GM18909 (cell line): ENCODE measurements around the gene GNAL.

Experiments
- ATAC-seq: cut with Tn5 transposase; IDR thresholded peaks from one replicate; pipeline ENCODE4 v1.9.1; 2021; ENCODE audit warnings: mild to moderate bottlenecking; ENCODE audit not compliant: unreplicated experiment, poor library complexity

GNAL gene

DNA sequence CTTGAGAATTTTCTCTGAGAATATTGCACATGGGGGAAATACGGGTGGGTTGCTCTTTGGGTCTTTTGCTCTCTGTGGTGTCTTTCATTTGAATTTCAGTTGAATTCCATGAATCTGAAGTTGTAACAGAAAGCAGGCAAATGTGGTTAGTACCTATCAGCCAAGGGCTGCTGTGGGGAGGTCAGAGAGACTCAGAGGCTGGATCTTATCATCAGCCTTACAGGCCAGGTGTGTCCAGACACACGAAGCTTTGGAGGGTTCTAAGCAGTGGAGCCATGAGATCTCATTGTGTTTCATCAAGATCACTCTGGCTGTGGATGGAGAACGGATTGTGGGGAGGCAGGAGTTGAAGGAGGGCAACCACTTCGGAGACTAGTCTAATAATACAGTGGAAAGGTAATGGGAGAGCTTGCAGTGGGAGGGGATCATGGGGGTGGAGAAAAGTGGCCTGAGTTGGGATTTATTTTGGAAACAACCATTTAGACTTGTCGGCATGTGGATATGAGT is 68.1 kb downstream of the GNAL start:
- ATAC-seq = no peak

DNA sequence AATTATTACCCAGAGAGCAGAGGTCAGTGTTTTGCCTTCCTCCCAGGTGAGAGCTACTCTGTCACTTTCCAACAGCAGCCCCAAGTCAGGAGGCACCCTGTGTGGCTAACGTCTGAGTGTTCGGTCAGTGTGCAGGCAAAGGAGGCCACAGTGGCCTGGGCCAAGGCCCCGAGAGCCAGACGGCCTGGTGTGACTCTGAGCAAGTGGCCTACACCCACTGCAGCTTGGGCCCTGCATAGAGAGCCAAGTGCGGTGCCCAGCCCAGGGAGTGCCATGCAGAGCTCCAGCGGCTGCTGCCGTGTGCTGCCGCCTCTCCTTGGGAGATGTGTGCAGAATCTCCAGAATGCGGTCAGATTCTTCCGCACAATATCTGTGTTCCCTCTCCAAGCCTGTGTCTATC is 70.4 kb downstream of the GNAL start:
- ATAC-seq = no peak

DNA sequence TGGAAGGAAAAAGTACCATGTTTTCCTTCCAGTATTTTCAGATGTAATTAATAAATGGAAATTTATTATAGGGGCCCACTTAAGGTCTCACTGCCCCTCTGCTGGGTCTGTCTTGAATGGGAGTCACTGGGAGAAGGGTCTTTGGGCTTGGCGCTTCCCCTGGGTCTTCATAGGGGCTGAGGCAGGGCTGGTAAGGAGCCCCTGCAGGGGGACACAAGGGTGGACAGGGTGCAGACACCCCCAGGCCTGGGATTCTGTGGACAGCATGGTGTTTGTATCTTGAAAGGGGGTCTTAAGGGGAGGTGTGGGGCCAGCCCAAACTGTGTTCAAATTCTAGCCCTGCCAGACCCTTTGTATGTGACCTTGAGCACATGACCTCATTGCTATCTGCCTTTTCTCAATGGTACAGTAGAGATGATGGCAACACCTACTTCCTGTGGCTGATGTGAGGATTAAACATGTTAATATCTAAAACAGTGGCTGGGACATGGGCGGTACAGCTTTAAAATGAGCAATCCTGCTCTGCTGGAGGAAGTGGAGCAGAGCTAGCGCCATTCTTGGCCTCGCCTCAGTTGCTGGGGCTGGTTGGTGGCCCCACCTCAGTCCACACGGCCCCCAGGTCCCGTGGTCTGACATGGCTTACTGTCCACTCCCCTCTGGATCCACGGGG is 71.6 kb downstream of the GNAL start:
- ATAC-seq = no peak

DNA sequence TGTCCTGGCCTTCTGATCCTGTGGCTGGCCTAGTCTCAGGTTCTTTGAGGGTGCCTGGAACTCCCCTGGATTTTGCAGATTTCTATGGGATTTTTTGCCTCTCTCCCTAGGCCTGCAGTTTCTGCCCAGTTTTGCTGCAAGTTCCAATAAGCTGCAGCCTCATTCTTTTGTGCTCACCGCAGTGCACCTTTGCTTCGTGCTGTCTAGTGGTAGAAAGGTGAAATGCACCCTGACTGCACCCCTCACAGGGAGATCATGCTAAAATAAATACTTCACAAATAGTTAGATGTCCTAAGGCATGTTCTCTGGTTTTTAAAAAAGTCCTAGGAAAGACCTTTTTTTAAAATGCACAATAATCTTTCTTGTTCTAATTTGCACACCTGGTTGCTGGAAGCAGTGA is 72.5 kb downstream of the GNAL start:
- ATAC-seq = no peak

DNA sequence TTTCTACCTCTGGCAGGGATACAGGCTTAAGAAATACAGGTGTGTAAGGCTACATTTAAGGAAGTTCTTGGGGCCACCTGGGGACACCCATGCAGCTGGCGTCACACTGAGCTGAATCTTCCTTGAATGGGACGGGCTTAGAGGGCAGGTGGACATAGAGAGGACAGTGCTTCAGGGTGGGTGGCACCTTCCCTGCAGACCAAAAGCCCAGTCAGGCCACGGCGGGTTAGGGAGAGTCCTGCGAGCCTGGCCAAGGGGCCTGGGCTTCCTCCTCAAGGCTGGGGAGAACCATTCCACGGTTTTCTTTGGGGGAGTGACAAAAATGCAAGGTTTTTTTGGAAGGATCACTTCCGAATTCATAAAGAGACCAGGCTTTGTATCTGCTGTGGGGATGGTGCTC is 73.4 kb downstream of the GNAL start:
- no peak for ATAC-seq

DNA sequence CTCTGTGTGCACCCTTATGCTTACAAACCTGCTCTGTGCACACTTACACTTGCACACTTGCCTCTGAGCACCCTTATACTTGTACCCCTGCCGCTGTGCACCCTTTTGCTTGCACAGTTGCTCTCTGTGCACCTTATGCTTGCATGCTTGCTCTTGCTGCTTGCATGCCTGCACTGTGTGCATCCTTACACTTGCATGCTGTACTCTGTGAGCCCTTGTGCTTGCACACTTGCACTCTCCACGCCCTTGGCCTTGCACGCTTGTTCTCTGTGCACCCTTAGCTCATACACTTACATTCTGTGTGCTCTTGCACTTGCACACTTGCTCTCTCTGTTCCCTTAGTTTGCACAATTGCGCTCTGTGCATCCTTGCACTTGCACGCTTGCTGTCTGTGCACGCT is 78.3 kb downstream of the GNAL start:
- no peak for ATAC-seq

DNA sequence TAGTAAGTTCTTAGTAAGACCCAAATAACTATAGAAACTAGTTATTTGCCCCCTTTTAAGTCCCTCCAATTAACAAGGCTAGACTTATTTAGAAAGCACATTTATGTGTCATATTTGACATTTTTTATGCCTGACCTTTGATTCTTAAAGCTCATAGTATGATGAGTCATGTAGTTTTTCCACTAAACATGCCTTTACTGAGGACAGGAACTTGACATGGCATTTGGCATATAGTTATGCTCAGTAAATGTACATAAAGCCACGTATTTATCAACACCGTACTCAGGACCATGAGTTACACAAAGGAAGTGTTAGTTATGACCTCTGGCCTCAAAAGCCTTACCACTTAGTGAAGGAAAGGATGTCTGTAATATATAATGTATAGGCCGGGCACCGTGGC is 78.9 kb downstream of the GNAL start:
- no peak for ATAC-seq

DNA sequence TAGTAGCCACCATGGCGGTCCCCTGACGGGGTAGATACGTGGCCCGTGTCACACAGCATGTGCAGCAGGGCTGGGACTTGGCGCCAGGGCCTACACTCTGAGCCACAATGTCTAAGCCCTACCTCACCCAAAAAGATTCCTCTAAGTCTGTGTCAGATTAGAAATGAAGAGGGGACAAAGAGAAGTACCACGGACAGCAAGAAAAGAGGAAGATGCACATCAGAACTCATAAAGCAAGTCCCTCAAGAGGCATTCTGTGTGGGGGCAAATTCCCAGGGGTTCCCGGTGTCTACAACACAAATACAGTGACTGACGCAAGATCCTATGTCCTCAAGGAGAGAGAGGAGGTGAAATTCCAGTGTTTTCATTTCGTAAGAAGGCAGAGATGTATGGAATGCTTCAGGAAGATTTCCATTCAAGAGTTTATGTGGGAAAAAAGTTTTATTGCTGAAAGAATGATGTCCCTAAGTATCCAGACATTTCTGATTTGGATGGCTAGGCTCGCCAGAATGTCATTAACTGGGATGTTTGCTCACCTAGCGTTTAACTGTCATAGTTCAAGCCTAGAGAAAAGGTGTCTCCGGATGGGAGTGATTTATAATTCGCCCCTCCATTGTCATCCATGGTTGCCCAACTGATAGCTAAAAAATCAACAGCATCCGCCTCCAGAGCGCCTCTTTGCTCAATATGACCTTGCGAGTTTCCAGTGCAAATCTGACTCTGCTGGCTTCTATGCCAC is 86.5 kb downstream of the GNAL start:
- no peak for ATAC-seq

DNA sequence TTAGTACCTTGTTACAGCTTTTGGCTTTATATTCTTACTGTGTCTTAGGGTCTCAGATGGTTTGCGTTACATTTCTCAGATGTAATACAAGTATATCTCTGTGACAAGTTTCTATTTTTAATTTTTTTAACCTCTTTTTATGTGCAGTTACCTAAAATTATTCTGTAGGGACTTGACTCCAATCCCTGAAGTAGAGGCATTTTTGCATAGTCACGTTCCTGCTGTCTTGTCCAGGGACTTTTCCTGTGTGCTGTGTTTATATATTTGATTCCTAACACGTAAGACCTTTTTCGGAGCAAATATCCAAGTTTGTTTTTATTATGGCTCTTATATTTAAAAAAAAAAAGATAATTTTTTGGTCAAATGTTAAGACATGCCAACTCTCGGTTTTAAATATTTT is 91.0 kb downstream of the GNAL start:
- no peak for ATAC-seq

DNA sequence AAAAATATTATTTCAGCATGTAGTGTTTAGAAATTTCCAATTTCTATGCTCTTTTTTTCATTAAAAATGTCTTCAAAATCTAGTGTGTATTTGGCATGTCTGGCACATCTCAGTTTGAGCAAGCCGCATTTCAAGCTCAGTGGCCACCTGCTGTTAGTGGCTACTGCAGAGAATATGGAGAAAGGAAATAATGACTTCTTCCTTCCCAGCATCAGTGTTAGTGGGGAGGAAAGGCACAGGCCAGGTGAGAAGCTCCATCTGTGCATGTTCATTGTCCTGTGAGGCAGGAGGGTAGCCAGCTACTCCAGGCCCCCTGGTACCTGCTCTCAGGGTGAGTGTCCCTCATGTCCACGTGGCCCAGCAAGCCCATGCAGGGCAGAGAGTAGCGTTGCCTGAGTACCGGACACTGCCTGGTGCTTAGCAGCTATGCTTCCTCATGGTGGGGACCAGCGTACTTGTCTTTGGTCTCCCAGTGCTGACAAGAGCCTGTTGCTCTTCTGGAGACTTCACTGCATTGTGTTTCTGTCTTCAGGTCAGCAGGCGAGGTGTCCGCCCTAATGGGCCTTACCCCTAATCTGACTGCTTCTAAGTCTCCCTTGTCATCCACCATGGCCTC is 94.8 kb downstream of the GNAL start:
- no peak for ATAC-seq

DNA sequence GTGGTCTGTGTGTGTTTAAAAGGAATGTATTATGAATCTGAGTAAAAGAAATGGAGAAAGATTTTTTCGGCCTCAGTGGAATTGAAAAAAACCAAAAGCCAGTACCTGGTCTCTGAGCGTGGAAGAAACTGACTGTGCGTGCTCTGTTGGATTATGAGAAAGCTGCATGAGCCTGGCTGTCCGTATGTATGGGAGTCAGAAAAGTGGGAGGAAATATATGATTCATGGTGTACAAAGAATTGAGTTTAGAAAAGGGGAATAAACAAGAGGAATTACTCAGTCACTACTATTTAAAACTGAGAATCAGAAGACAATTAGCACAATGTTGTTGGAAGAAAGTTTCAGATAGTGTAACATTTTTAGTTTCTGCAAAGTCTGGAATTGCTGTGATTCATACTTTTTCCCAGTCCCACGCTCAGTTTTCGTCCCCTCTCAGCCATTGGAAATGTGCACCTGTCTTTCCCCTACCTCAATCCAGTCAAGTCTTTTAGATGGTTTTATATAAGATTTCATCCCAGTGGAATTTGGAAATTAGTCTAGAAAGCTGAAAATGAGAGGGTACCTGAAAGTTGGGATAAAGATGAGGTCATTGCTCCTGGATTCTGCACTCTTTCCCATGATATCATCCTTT is 95.7 kb downstream of the GNAL start:
- ATAC-seq = no peak

DNA sequence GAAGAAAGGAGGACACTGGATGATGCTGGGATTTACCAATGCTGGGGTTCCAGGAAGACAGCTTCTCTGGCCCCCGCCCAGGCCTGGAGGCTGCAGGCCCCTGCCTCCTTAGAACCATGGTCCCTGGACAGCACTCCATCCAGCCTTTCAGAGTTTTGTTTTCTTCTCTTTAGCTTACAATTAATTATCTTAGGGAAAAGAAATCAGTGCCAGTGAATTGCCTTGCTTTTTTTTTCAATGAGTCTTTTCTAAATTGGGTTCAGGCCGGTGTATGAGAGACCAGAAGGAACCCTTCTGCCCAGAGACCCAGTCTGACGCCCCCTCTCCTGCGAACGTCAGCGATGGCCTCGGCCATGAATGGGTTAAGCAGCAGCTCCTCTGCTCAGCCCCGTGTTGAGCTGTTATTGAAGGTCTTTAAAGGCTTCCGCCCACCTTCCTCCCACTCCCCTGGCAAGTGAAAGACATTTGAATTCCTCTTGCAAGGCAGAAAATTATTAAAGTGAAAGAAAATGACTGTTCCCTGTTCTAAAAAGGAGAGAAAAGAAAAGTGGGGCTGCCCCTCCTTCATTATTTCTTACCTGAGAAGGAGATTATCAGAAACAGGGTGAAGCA is 96.5 kb downstream of the GNAL start:
- no peak for ATAC-seq

DNA sequence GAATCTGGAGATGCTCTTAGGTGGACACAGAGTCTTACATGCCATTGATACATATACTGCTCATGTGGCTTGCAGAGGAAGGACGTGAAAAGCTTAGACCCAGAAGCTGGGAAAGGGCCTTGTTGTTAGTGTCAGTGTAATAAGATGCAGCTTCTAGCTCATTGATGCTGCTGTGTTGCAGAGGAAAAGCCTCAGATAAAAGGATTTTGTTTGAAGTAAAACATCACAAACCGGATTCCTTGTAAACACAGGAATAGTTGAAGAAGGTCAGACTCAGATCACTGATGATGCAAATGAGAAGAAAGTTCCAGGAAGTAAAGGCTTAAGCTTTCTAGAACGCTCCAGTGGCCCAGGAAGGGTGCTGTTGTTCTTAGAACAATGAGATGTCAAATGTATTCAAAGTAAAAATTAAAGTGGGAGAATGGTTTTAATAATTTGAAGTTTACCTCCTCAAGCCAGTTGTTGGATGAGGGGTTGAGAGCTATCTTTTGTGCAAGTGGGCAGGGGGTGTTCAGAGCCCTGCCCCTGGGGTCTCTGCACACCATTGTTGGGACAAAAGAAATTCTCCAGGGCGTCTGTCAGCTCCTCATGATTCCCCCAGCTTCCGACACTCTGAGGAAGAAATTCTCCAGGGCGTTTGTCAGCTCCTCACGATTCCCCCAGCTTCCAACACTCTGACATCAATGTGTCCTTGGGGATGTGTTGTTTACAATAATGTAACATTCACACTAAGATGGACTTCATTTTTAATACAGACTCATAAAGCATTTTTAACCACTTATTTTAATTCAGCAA is 100.8 kb downstream of the GNAL start:
- ATAC-seq = no peak

DNA sequence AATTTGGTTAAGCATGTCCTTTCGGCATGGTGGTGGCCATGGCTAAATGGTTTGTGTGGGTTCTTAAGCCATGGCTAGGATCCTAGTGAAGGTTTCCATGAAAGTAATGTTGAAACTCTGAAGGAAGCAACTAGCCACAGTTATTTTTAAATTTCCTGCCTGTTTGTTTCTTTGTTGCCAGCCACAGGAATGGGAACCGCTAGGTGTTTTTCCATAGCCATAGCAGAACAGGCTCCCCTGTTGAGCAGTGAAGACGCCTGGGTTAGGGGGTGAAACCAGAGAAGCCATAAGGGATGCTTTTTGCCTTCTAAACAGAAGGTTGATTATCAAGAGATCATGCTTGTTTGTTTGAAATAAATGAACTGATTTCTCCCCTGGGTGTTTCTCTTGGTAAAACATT is 102.1 kb downstream of the GNAL start:
- no peak for ATAC-seq

DNA sequence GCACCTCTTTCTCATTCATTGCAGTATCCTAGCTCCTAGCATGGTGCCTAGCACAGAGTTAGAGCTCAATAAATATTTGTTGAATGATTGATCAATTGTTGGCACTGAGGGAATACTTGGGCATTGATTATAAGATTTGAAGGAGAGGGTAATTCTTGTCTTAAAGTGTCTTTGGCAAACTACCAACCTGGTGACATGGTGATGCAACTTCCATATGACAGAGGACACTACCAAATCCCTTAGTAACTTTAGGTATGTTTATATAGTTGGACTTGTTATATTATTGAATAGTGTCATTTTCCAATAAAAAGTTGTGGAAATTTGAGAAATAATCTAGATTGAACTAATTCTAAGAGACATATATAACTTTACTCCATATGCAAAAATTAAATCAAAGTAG is 103.6 kb downstream of the GNAL start:
- ATAC-seq = no peak

DNA sequence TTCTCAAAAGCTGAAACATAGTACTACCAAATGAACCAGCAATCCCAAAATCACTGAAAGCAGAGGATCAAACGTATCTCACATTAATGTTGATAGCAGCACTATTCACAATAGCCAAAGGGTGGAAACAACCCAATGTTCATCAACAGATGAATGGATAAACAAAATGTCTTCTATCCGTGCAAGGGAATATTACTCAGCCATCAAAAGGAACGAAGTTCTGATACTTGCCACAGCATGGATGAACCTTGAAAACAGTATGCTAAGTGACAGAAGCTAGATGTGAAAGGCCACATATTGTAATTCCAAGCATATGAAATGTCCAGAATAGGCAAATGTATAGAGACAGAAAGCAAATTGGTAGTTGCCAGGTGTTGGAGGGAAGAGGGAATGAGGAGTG is 105.1 kb downstream of the GNAL start:
- ATAC-seq = no peak

DNA sequence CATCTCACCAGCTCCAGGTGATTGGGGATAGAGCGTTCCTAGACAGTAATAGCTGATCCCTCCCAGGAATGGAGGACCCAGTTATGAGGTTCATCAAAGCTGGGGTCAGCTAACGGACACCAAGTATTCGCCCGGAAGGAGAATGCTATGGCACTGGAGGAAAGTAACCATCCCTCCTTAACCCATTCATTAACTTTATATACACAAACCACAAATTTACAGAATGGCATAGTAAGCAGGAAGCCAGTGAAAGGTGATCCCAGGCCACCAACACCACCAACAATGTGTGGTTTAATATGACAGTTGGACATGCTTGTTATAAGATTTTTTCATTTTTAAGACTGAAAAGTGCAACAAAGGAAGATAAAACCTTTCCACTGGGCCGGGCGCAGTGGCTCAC is 106.9 kb downstream of the GNAL start:
- ATAC-seq = no peak

DNA sequence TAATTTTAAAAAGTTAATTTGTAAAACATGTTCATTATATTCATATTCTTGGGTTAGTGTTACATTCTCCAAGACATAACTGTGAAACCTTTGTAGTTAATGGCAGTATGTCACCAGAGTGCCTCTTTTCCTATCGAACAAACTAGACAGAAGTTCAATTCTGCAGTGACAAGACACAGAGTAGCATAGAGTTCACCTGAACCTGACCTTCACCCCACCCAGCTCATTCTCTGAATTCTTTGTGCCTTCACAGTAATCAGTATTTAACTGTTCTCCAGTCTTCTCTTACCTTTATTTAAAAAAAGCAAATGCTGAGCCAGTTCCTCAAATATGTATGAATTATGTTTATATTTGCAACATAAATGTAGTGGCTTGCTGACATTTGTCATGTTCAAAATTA is 109.2 kb downstream of the GNAL start:
- ATAC-seq = no peak

DNA sequence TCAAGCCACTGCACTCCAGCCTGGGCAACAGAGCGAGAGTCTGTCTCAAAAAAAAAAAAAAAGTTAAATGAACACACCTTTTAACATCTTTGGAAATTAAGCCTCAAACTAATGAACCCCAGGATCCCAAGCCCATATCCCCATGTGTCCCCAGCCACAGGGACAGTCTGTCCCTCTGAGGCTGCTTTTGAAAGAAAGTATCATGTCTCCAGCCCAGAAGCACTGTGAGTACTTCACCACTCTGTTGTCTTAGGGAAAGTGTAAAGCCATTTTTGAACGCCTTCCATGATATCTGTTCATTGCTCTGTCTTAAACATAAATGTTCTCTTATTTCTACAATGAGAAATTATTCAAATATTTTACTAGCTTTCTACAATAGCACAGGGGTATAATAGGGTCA is 110.0 kb downstream of the GNAL start:
- no peak for ATAC-seq
